ENCODE measurements around the gene LSP1.

DNA sequence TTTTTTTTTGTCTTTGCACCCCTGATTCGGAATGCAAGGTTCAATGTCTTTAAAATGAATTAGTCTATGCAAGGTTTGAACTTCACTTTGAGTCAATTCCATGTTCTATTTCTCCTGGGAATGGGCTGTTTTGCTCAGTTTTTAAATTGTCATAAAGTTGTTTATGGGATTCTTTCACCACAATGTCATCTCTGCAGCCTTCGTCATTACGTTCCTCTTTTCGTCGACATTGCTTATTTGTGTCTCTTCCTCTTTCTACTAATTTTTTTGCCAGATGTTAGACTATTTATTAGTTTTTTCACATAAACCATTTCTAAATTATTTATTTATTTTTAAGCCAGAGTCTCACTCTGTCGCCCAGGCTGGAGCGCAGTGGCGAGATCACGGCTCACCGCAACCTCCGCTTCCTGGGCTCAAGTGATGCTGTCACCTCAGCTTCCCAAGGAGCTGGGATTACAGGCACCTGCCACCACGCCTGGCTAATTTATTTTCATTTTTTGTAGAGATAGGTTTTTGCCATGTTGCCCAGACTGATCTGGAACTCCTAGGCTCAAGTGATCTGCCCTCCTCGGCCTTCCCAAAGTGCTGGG lies 59.5 kb downstream of the LSP1 start:
- TF ChIP-seq CTCF (conservative IDR thresholded peaks at IDR 0.05; ENCODE audit: low read depth, low read length) (no peak), SMC3 (IDR thresholded peaks at IDR 0.05; ENCODE audit: low read depth, low read length) (no peak), CEBPB (IDR thresholded peaks at IDR 0.05; ENCODE audit: low read depth, low read length) (no peak), POLR2A (IDR thresholded peaks at IDR 0.05; ENCODE audit: low read depth, low read length) (no peak), RFX5 (IDR thresholded peaks at IDR 0.05; ENCODE audit: low read depth, low read length) (no peak), RCOR1 (IDR thresholded peaks at IDR 0.05; ENCODE audit: insufficient replicate concordance, low read length) (no peak), RAD21 (IDR thresholded peaks at IDR 0.05; ENCODE audit: low read length) (no peak), MAFK (IDR thresholded peaks at IDR 0.05; ENCODE audit: low read depth, low read length) (no peak), MXI1 (IDR thresholded peaks at IDR 0.05; ENCODE audit: borderline replicate concordance, low read depth, low read length) (no peak)
- TF ChIP-seq, protein P1, sequence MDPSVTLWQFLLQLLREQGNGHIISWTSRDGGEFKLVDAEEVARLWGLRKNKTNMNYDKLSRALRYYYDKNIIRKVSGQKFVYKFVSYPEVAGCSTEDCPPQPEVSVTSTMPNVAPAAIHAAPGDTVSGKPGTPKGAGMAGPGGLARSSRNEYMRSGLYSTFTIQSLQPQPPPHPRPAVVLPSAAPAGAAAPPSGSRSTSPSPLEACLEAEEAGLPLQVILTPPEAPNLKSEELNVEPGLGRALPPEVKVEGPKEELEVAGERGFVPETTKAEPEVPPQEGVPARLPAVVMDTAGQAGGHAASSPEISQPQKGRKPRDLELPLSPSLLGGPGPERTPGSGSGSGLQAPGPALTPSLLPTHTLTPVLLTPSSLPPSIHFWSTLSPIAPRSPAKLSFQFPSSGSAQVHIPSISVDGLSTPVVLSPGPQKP (IDR thresholded peaks at IDR 0.05; ENCODE audit: borderline replicate concordance, low read depth, low read length): no peak
- TF ChIP-seq, protein P2, sequence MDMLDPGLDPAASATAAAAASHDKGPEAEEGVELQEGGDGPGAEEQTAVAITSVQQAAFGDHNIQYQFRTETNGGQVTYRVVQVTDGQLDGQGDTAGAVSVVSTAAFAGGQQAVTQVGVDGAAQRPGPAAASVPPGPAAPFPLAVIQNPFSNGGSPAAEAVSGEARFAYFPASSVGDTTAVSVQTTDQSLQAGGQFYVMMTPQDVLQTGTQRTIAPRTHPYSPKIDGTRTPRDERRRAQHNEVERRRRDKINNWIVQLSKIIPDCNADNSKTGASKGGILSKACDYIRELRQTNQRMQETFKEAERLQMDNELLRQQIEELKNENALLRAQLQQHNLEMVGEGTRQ (IDR thresholded peaks at IDR 0.05; ENCODE audit: low read depth, low read length): no peak
